IMR-90 (cell line): ENCODE results near the gene FOXO6. TPM values are rescaled to one million over a fixed set of nuclear protein-coding genes. Genes with fewer than 3 reads are reported as not detected.

ENCODE experiments used
- ATAC-seq: fragments of 200-7000 bp; cut with Tn5 transposase; 2 replicates; pipeline ENCODE4 v1.9.1; 2020; ENCODE audit warnings: low read depth, mild to moderate bottlenecking, moderate library complexity
- BruUV-seq: library from RNA; stranded (reverse); fragments of 400-500 nt; replicated peaks from 2 replicates; lab custom pipeline; 2021; lab: Mats Ljungman, UMichigan
- CTCF ChIA-PET: fragments of 300-600 bp; formaldehyde crosslinking; extraction: SDS; loops from one replicate; lab custom pipeline; 2021; ENCODE audit warnings: antibody characterized with exemption; lab: Yijun Ruan, JAX
- POLR2A ChIA-PET: fragments of 300-600 bp; sonication (Branson Sonifier 250); formaldehyde crosslinking; loops from one replicate; lab custom pipeline; 2022; ENCODE audit warnings: antibody characterized with exemption; ENCODE audit not compliant: unreplicated experiment; lab: Charles Lee
- DNase-seq: peaks from one replicate; pipeline ENCODE4 v3.0.0; 2013
- H2AFZ ChIP-seq: replicated peaks from 2 replicates; pipeline ENCODE3; 2013; ENCODE audit warnings: low read length, mild to moderate bottlenecking; ENCODE audit not compliant: poor library complexity
- H2AK5ac ChIP-seq: 2 replicates; pipeline ENCODE4 v1.6.1; 2013; ENCODE audit warnings: low read depth, low read length, inconsistent platforms
- H2AK9ac ChIP-seq: replicated peaks from 2 replicates; pipeline ENCODE3; 2013; ENCODE audit warnings: mild to moderate bottlenecking, low read depth, low read length, moderate library complexity; ENCODE audit not compliant: poor library complexity
- H2BK120ac ChIP-seq: 2 replicates; pipeline ENCODE4 v1.6.1; 2013; ENCODE audit warnings: low read depth, low read length, inconsistent platforms
- H2BK15ac ChIP-seq: 3 replicates; pipeline ENCODE4 v1.6.1; 2013; ENCODE audit warnings: low read depth, low read length, inconsistent platforms
- H2BK20ac ChIP-seq: 2 replicates; pipeline ENCODE4 v1.6.1; 2013; ENCODE audit warnings: low read depth, mild to moderate bottlenecking, inconsistent platforms, low read length, moderate library complexity
- H2BK5ac ChIP-seq: 2 replicates; pipeline ENCODE4 v1.6.1; 2013; ENCODE audit warnings: mild to moderate bottlenecking, low read depth, low read length, inconsistent platforms; ENCODE audit not compliant: poor library complexity, severe bottlenecking
- H3K14ac ChIP-seq: replicated peaks from 2 replicates; pipeline ENCODE4 v1.6.1; 2013; ENCODE audit warnings: low read depth, low read length, inconsistent platforms
- H3K18ac ChIP-seq: 2 replicates; pipeline ENCODE4 v1.6.1; 2013; ENCODE audit warnings: low read depth, low read length, control low read depth
- H3K23ac ChIP-seq: 2 replicates; pipeline ENCODE4 v1.6.1; 2013; ENCODE audit warnings: low read depth, low read length, inconsistent platforms
- H3K27ac ChIP-seq: 2 replicates; pipeline ENCODE4 v1.5.1; 2013; ENCODE audit warnings: mild to moderate bottlenecking, control low read depth, low read length; ENCODE audit not compliant: insufficient read depth
- H3K27me3 ChIP-seq: 2 replicates; pipeline ENCODE4 v1.6.1; 2013; ENCODE audit warnings: low read length; ENCODE audit not compliant: control insufficient read depth, insufficient read depth
- H3K36me3 ChIP-seq: 2 replicates; pipeline ENCODE4 v1.6.1; 2013; ENCODE audit warnings: low read length, mixed read lengths; ENCODE audit not compliant: control insufficient read depth, insufficient read depth
- H3K4ac ChIP-seq: 2 replicates; pipeline ENCODE4 v1.6.1; 2013; ENCODE audit warnings: low read depth, low read length, inconsistent platforms
- H3K4me1 ChIP-seq: 2 replicates; pipeline ENCODE4 v1.6.1; 2013; ENCODE audit warnings: low read length, mixed read lengths; ENCODE audit not compliant: control insufficient read depth, insufficient read depth
- H3K4me2 ChIP-seq: 2 replicates; pipeline ENCODE4 v1.6.1; 2013; ENCODE audit warnings: low read depth, mild to moderate bottlenecking, control low read depth, low read length, moderate library complexity
- H3K4me3 ChIP-seq: 2 replicates; pipeline ENCODE4 v1.5.1; 2013; ENCODE audit warnings: low read depth, mild to moderate bottlenecking, control low read depth, low read length, moderate library complexity; ENCODE audit not compliant: insufficient read depth
- H3K56ac ChIP-seq: 2 replicates; pipeline ENCODE4 v1.6.1; 2013; ENCODE audit warnings: low read length, inconsistent platforms; ENCODE audit not compliant: insufficient read depth; ENCODE audit errors: extremely low read depth
- H3K79me1 ChIP-seq, 2 experiments: 2 replicates each; pipeline ENCODE4 v1.6.1; 2013; ENCODE audit warnings: low read length in 2 of 2, inconsistent platforms in 1 of 2, low read depth in 1 of 2
- H3K9ac ChIP-seq: 2 replicates; pipeline ENCODE4 v1.6.1; 2013; ENCODE audit warnings: low read depth, low read length, control low read depth
- H3K9me1 ChIP-seq: 2 replicates; pipeline ENCODE4 v1.6.1; 2013; ENCODE audit warnings: low read length, inconsistent platforms; ENCODE audit not compliant: insufficient read depth
- H3K9me3 ChIP-seq: 2 replicates; pipeline ENCODE4 v1.6.1; 2013; ENCODE audit warnings: low read length; ENCODE audit not compliant: control insufficient read depth, insufficient read depth
- H4K20me1 ChIP-seq: 2 replicates; pipeline ENCODE4 v1.6.1; 2013; ENCODE audit warnings: low read length, inconsistent platforms; ENCODE audit not compliant: insufficient read depth
- H4K5ac ChIP-seq: 2 replicates; pipeline ENCODE4 v1.6.1; 2013; ENCODE audit warnings: mild to moderate bottlenecking, low read depth, low read length, control low read depth
- H4K8ac ChIP-seq, 2 experiments: 2 replicates each; pipeline ENCODE4 v1.6.1; 2013; ENCODE audit warnings: low read depth in 2 of 2, low read length in 2 of 2, control low read depth in 1 of 2, inconsistent platforms in 1 of 2
- H4K91ac ChIP-seq: 2 replicates; pipeline ENCODE4 v1.6.1; 2013; ENCODE audit warnings: low read depth, low read length, inconsistent platforms; ENCODE audit not compliant: insufficient read depth
- BHLHE40 ChIP-seq: fragments of 150-350 bp; IDR thresholded peaks from 2 replicates; pipeline ENCODE4 v1.6.1; 2016; ENCODE audit warnings: mild to moderate bottlenecking, low read depth, low read length
- CEBPB ChIP-seq: IDR thresholded peaks from 2 replicates; pipeline ENCODE4 v1.6.1; 2012; ENCODE audit warnings: low read depth, low read length, improper control_type of control experiment
- CHD1 ChIP-seq: IDR thresholded peaks from 2 replicates; pipeline ENCODE4 v1.6.1; 2012; ENCODE audit warnings: low read depth, low read length, improper control_type of control experiment
- CTCF ChIP-seq: conservative IDR thresholded peaks from 2 replicates; pipeline ENCODE4 v1.5.1; 2012; ENCODE audit warnings: mild to moderate bottlenecking, low read depth, low read length, improper control_type of control experiment
- FOS ChIP-seq: fragments of 150-350 bp; IDR thresholded peaks from 2 replicates; pipeline ENCODE4 v1.6.1; 2016; ENCODE audit warnings: low read depth, low read length
- MAFK ChIP-seq: IDR thresholded peaks from 2 replicates; pipeline ENCODE4 v1.6.1; 2012; ENCODE audit warnings: low read depth, low read length, improper control_type of control experiment
- MAZ ChIP-seq: IDR thresholded peaks from 2 replicates; pipeline ENCODE4 v1.6.1; 2012; ENCODE audit warnings: low read depth, mild to moderate bottlenecking, low read length, improper control_type of control experiment, moderate library complexity, borderline replicate concordance
- MXI1 ChIP-seq: IDR thresholded peaks from 2 replicates; pipeline ENCODE4 v1.6.1; 2012; ENCODE audit warnings: low read depth, mild to moderate bottlenecking, low read length, moderate library complexity, borderline replicate concordance
- NFE2L2 ChIP-seq: fragments of 150-350 bp; IDR thresholded peaks from 2 replicates; pipeline ENCODE4 v1.6.1; 2016; ENCODE audit warnings: low read depth, mild to moderate bottlenecking, low read length
- RAD21 ChIP-seq: IDR thresholded peaks from 2 replicates; pipeline ENCODE4 v1.6.1; 2012; ENCODE audit warnings: low read length, improper control_type of control experiment
- RCOR1 ChIP-seq: IDR thresholded peaks from 2 replicates; pipeline ENCODE4 v1.6.1; 2012; ENCODE audit warnings: mild to moderate bottlenecking, low read length, improper control_type of control experiment; ENCODE audit not compliant: insufficient replicate concordance
- RFX5 ChIP-seq: IDR thresholded peaks from 2 replicates; pipeline ENCODE4 v1.8.0; 2012; ENCODE audit warnings: low read depth, mild to moderate bottlenecking, low read length, moderate library complexity
- SMC3 ChIP-seq: fragments of 150-350 bp; IDR thresholded peaks from 2 replicates; pipeline ENCODE4 v1.6.1; 2016; ENCODE audit warnings: low read depth, mild to moderate bottlenecking, antibody characterized with exemption, low read length, moderate library complexity
- WGBS, 2 experiments: methylation state at CpG; one replicate each; pipeline versions ENCODE4 v1.1.5 to v1.1.7; 2013; ENCODE audit warnings: missing lambda C conversion rate in 2 of 2; ENCODE audit not compliant: insufficient read length in 1 of 2; ENCODE audit errors: extremely low coverage in 2 of 2; 5-methylcytosine and 5-hydroxymethylcytosine counted together
- dilution Hi-C: fragments of 300-500 bp; cut with HindIII; formaldehyde crosslinking; loops from one replicate; pipeline ENCODE4 v1.14.3; 2018; ENCODE audit warnings: low sequenced_read_pairs; ENCODE audit not compliant: unreplicated experiment
- in situ Hi-C: fragments of 300-500 bp; cut with MboI; formaldehyde crosslinking; loops from 3 replicates; pipeline ENCODE4 v1.14.3; 2019; ENCODE audit warnings: low sequenced_read_pairs, inconsistent platforms, mixed read lengths
- intact Hi-C: fragments of 100-400 bp; cut with micrococcal nuclease; formaldehyde crosslinking; loops from 2 replicates; pipeline ENCODE4 v1.10.0; 2022
- polyA plus RNA-seq, 3 experiments: library from polyadenylated mRNA; depleted of rRNA; stranded (reverse); fragments of >200 nt; gene quantifications; 2 replicates each; pipeline ENCODE4 v1.2.3, GENCODE V29; 2012; ENCODE audit warnings: low replicate concordance in 1 of 3
- total RNA-seq: library from RNA; depleted of rRNA; stranded (reverse); fragments of >200 nt; gene quantifications from 2 replicates; pipeline ENCODE4 v1.2.3, GENCODE V29; 2012

The FOXO6 gene
- total and polyA plus RNA-seq, 2 of the 4 experiments (the other 2 are of a cell fraction) = not detected

DNA sequence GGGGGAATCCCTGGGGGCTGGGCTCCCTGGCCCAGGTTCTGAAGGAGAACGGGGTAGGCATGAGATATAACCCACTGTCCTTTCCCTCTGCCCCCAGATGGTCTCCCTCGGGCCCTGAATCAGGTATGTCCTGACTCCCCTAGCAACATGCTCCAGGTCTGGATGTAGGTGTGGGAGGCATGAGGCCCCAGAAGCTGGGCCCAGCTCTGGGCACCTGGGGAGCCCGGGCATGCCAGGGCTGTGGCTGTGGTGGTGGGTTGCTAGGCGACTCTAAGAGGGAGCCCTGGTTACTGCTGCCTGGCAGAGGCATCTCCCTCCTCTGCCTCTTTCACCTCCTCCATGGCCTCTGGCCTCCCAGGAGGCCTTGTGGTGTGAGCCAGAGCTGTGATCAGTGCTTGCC is 16.2 kb downstream of the FOXO6 start:
- no CpG with 5 or more reads among the region's 4 CpGs for WGBS, 2 experiments
- no peak overlapping the region for H3K14ac ChIP-seq
- no peak overlapping the region for H2BK15ac ChIP-seq
- no peak for ATAC-seq
- ChIA-PET CTCF (no interaction called here), POLR2A (no interaction called here)
- no peak overlapping the region for H3K9ac ChIP-seq
- TF ChIP-seq MAFK (no peak), BHLHE40 (no peak), NFE2L2 (no peak), CEBPB (no peak), RCOR1 (no peak), CHD1 (no peak), FOS (no peak), RFX5 (no peak), MAZ (no peak), MXI1 (no peak), CTCF (no peak), RAD21 (no peak), SMC3 (no peak)
- H4K20me1 ChIP-seq = no peaks in the 10 kb centered on the region
- H3K79me1 ChIP-seq = no peaks in the 10 kb centered on the region
- no peak overlapping the region for H4K8ac ChIP-seq
- BruUV-seq = no TSS peak
- no peak overlapping the region for H3K4me2 ChIP-seq
- no peak overlapping the region for H2AFZ ChIP-seq
- dilution Hi-C loops (no loop called here), in situ Hi-C loops (no loop called here), intact Hi-C loops (no loop called here)
- no peak overlapping the region for H2BK120ac ChIP-seq
- no peaks in the 10 kb centered on the region for H3K36me3 ChIP-seq
- H2BK5ac ChIP-seq = no peak overlapping the region
- H3K4me1 ChIP-seq = no peaks in the 10 kb centered on the region
- no peak overlapping the region for H3K18ac ChIP-seq
- H3K4me3 ChIP-seq = no peak overlapping the region
- H3K9me3 ChIP-seq = no peaks in the 10 kb centered on the region
- H3K27ac ChIP-seq = no peak overlapping the region
- no peak overlapping the region for H4K5ac ChIP-seq
- no peak overlapping the region for H3K4ac ChIP-seq
- H4K91ac ChIP-seq = no peak overlapping the region
- no peaks in the 10 kb centered on the region; the same call in 1 of the 2 replicates for H3K9me1 ChIP-seq
- H2AK9ac ChIP-seq = no peak overlapping the region
- no peak overlapping the region for H3K56ac ChIP-seq
- no peak overlapping the region for H2AK5ac ChIP-seq
- no peak for DNase-seq
- peaks cover 71% of the 10 kb centered on the region for H3K27me3 ChIP-seq
- H2BK20ac ChIP-seq = no peak overlapping the region
- no peak overlapping the region for H3K23ac ChIP-seq
